NCI-H128 (cell line): ENCODE data around the gene MAST4.
"Not testable (repeated sequence)": the region's sequence is repeated elsewhere in the genome, so short reads cannot be mapped to it uniquely, and the experiment has no call there.

Experiments
- DNase-seq: peaks from one replicate; lab custom pipeline; 2025; ENCODE audit not compliant: unreplicated experiment; lab: John Stamatoyannopoulos, UW

MAST4 gene

DNA sequence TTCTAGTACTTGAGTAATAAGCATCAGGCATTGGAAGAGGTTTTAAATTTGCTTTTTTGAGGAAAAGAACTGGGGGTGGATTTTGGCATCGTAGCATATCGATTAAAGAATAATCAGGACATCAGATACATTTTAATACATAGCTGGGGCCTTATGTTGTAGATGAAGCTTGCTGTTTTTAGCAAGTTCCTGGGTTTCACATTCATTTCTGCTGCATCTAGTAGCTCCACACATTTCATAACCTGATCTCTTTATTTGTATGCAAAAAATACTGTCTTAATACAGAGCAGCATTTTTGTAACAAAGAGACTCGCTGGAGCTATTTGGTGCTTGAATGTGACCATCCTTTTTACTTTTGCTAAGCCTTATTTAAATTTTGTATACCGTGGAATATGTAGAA, 571.9 kb downstream of the MAST4 start:
- DNase-seq: no peak

DNA sequence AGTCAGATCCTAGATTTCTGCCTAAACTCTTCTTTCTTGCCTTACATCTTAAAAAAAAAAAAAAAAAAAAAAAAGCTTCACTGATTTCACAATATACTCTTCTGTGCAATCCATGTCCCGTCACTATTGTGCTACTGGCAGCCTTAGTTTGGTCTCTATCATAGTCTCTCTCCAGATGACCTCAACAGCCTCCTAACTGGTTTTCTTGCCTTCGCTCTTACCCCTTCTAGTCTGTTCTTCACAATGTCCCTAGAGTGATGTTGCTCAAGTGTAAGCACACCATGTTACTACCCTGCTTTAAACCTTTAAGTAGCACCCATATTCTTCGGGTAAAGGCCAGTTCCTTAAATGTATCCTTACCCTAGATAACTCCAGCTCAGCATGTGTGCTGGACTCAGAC, 574.6 kb downstream of the MAST4 start:
- DNase-seq: no peak

DNA sequence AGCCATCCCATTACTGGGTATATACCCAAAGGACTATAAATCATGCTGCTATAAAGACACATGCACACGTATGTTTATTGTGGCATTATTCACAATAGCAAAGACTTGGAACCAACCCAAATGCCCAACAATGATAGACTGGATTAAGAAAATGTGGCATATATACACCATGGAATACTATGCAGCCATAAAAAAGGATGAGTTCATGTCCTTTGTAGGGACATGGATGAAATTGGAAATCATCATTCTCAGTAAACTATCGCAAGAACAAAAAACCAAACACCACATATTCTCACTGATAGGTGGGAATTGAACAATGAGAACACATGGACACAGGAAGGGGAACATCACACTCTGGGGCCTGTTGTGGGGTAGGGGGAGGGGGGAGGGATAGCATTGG, 577.2 kb downstream of the MAST4 start:
- not testable (repeated sequence) for DNase-seq

DNA sequence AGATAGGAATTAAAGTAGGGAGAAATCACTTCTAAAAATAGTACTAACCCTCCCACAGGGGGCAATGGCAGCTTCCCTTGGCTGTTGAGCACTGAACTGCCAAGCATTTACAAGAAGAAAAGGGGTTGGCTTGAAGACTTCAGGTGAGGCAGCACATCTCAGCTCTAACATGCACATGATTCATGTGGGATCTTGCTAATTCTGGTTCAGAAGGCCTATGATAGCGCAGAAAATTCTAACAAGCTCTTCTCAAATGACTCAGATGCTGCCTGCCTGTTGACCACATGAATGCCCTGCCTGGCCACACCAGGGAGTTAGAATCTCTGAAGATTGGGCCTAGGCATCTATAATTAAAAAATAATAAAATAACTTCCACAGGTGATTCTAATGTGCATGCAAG, 577.8 kb downstream of the MAST4 start:
- no peak for DNase-seq

DNA sequence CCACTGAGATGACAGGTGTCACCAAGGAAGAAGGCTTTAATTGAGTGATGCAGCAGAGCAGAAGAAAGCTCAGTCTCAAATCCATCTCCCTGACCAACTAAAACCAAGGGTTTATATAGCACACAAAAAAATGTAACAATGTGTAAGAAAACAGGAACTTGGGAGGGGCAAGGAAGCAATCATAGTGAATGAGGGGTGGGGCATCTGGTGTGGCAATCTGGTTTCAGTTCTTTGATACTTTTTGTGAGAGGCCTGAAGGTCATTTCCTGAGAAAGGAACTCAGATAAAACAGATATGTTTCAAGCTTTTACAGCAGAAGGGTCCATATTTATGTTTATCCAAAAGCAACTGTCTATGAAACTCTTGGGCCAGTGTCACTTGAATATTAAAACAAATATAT, 580.7 kb downstream of the MAST4 start:
- no peak for DNase-seq

DNA sequence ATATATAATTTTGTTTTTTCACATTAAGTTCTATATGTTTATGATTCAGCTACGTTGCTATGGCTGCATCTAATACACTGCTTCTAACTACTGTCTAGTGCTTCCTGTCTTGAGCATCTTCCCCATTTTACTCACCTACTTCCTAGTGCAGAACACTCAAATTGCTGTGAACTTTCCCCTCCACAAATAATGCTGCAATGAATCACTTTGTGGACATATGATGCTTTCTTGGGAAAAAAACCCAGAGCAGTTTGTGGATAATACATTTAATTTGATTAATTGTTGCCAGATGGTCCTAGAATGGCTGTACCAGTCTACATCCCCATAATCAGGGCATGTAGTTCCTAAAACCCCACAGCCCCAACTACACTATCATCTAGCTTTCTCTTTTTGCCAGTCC, 581.9 kb downstream of the MAST4 start:
- no peak for DNase-seq

DNA sequence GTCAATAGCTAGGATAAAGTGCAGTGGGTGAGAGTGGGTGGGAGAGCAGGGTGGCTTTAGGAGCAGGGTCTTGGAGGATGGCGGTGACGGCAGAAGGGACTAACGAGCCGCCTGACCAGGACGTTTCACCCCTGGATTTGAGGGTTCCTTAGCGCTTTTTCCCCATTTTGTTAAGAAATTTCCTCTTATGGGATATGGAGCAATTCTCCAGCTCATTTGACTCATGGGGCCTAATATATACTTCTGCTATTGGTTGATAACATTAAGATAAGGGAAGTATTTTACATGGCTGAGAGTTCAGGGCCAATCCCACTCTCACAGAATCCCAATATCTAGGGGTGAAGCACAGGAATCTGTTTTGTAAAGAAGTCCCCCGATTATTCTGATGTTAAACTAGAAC, 582.8 kb downstream of the MAST4 start:
- no peak for DNase-seq

DNA sequence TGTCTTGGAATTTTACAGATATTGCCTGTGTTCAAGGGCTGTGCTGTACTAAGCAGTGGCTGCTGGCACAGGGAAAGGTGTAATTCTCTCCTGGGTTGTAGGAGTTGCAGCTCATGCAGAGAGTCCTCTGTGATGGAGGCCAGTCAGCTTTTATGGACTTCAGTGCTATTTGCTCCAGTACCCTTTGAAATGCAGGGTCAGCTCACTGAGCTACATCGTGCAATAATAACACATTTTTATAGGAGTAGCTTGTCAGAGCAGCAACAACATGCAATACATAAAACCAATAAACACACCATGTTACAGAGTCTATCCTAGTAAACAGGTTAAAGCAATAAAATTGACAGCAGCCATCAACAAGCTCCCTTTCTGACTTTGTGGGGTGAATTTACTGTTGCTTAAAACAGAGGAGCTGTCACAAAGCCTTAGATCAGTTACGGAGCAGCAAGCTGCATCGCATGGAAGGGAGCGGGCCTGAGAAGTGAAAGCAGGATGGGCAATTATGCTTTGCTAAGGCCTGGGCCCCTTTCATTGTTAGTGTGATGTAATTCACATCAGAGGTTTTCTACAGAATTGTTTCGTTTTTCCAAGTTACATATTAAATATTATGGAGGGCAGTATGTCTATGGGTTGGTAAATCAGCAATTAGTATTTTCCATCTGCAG, 583.6 kb downstream of the MAST4 start:
- no peak for DNase-seq

DNA sequence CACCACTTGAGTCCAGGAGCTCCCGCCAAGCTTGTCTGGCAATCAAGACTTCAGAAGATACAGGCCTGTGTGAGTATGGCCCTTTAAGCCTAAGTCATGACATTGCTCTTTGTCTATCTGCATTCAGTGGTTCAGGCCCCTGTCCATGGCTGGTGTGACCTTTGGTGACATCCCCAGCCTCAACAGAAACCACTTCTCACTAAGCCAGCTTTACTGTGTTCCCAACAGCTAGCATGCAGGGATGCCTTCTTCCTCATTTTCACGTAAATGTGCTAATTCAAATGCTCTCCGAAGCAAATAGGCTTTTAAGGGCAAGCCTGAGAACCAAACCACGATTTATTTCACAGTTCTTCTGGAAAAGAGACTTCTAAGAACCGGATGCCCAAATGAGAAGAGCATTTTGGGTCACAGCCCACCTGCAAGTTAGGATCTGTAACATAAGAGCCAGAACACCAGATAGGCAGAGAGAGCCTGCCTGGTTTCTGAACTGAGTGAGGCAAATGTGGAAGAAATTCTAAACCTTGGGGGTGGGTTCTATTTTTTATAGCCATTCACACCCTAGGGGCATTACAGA, 585.5 kb downstream of the MAST4 start:
- no peak for DNase-seq

DNA sequence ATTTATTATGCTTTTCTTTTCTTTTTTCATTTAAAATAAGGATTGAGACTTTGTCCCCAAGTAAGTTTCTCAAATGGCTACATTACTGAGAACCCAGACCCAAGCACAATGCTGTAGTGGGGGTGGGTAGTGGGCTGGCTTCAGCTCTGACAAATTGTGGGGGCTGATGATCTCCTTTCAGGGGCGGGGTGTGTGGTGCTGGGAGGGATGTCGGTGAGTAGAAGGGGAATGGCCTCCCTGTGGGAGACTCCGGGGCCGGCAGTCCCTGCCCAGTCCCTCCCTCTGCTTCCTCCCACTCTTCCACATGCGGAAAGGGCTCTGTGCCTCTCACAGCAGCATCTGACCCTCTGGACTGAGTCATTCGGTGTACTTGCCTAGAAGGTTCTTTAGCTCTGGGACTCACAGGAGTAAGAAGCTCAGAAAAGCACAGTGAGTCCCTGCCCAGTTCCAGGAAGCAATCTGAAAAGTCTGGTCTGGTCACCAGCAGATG, 586.2 kb downstream of the MAST4 start:
- no peak for DNase-seq

DNA sequence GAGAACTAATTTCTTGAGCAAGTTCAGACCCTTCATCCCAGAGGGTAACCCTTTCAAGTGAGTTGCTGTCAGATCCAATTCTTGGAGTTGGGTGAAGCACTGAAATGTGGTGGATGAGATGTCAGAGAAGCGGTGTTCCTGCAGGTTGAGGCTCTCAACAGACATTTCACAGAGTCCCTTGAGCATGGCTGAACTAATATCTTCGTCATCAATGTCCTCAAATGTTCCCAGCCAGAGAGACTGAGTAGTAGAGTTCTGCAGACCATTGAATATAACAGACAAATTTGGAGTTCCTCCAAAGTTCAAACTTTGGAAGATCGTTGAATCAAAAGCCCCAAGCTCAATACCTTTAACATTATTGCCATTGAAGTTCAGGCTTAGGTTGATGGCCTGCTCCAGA, 587.7 kb downstream of the MAST4 start:
- no peak for DNase-seq

DNA sequence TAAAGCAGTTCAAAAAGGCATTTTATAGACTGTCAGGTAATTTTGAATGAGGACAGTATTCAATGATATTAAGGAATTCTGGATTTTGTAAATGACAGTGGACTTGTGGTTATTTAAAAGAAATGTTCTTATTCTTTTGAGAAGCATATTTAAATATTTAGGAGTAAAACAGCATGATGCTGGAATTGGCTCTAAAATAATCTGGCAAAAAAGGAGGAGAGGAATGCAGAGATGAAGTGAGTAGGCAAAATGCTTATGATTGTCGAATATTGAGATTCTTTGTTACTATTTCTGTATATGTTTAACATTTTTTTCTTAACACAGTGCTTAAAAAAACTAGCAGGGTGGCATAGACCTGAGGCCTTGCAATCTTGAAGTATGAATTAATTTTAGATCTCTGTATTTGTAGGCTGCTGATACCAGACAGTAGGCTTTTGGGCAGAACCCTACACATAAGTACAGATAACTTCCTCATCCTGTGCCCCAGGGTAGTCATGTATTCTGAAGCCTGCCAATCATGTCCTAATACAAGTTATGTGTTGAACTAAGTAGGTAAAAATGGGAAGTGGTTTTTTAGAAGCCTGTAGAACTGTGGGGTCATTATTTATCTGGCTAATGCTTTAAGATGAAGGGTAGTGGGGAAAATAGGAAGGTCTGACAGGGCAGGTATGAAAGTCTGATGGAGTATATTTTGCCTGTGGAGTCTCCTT, 591.0 kb downstream of the MAST4 start:
- DNase-seq: no peak

DNA sequence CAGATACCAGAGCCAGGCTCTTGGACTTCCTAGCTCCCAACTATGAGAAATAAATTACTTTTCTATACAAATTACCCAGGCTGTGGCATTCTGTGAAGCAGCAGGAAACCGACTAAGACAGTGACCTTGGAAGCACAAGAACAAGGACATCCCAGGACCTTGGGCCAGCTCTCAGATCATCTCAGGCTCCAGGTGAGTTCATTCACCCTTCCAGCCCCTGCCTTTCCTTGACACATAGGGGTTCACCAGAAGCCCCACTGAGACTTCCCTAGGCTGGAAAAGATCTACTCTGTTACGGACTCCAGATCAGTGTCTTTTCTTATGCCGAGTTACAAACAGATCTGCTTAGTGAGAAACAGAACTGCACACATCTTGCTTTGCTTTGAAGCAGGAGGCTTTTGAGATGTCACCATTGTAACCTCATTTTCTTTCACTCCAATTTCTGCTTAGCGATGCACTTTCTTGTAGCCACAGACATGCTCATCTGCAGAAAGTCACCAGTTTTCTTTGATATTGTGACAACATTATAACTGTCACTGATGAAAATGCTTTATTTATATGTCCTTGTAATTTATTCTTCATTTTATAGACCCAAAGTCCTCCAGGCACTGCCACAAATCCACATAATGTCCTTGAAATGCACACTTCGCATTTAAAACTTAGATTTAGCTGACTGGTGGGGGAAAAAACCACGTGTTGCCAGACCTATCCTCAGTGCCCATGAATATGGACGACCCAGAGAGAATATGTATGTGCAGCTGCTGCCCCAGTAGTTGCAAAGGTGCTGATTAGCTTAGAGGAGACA, 592.3 kb downstream of the MAST4 start:
- DNase-seq: no peak

DNA sequence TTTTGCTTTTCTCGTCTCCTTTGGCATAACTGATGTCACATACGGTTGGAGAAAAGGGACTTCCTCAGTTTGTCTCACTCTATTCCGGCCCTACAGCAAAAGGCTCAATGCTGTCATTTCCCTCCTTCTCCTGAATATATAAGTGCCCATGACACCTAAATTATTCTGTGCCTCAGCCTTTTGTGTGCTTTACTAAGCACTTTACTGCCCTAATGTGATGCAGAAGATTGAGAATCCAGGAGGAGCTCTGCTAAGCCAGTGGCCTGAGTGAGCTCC, 592.8 kb downstream of the MAST4 start:
- DNase-seq: no peak

DNA sequence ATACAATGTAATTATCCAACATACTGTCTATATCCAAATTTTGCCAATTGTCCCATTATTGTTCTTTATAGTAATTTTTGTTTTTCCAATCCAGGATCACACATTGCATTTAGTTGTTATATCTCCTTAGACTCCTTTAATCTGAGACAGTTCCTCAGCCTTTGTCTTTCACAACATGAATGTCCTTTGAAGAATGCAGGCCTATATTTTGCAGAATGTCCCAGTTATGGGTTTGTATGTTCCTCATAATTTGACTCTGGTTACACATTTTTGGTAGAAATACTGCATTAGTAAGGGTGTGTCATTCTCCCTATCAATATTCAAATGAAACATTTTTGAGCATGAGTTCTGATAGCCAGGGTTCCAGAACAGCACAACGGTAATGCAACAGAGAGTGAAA, 593.7 kb downstream of the MAST4 start:
- DNase-seq: no peak

DNA sequence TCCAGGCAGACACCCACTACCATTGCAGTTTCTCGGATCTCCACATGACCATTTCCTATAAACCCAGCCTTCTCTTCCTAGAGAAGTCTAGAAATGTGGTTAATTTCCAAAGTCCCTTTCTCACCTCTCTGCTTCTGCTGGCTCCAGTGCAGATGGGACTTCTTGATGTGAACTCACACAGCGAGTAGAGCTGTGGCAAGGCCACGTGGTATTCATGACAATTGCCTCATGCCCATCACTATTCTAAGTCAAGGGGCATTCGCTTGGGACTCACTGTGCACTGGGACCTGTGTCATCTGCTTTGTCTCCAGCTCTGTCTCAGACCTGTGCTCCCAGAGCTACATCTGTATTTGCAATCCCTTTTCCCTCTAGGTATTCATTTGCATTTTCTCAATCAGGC, 594.2 kb downstream of the MAST4 start:
- DNase-seq: no peak

DNA sequence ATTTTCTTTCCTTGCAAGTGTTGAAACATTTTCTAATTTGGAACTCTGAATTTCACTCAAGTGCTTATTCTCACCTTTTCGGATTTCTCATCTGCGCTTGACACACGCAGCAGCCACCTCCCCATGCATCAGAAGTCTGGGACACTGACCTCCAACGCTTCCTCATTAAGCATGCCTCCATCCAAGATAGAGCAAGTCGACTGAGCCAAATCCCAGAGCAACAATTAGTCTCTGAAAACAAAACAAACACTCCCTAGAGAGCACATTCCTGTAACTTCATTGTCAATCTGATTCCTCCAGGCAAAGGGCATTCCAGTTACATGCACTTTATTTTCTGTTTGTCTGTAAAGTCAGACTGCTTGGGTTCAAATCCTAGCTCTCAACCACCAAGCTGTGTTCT, 594.7 kb downstream of the MAST4 start:
- DNase-seq: no peak

DNA sequence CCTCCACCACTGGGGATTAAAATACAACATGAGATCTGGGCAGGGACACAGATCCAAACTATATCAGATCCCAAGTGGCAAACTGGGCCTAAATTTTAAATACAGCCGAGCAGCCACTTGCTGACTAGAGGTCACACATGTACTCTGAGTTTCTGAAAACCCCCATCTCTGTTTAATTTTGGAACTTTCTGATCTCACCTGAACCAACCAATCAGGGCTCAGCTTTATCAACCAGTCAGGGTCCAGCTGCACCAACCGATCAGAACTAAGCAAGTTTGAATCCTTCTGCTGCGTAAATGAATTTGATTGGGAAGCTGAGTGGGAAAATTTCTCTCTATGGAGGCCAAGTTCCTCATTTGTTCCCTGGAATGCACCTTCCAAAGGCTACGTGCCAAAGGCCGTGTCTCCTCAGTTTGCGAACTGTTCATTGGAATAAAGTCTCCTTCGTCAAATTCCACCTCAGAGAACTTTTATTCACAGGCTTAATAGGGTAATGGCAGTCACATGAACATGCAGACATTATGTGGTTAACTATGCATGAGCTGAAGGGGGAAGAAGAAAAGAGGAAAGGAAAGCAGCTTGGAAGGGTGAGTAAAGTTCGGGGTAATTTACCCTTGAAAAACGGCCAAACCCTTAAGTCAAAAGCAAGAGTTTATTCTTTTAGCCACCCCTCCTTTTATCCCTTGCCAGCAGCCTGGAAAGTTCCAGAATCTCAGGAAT, 596.7 kb downstream of the MAST4 start:
- no peak for DNase-seq

DNA sequence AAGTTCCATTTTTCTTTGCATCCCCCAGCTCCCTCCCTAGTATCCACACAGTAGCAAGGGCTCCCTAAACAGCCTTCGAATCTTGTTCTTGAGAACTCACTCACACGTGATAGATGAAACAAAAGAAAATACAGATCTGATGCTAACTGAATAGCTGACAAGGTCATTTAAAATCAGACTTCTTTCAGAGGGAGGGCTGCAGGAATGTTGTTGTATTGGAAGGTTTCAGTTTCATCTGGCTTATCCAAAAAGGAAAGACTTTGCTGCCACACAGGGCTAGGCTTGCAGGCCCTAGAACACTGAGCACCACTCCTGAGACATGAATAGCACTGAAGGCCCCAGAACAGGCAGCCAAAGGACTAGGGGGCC, 597.2 kb downstream of the MAST4 start:
- no peak for DNase-seq

DNA sequence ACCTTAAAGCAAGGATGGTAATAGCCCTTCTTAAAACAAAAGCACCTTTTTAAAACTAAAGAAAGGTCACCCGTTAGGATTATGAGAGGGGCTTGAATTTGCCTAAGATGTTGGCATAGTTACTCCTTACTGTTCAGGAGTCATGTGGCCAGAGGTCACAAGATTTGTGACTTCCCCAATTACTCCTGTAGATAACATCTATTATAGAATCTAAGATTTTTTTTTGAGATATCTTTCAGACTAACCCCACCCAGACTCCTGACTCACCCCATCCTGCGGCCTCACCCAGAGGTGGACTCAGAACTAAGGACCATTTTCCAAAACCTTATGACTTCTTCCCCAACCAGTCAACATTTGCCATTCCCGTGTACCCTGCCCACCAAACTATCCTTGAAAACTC, 598.0 kb downstream of the MAST4 start:
- no peak for DNase-seq
